NB4 (cell line): ENCODE data around the gene PER3.

Source experiments
- CTCF ChIP-seq: IDR thresholded peaks from one replicate; pipeline ENCODE4 v1.5.1; 2012; ENCODE audit warnings: low read depth, low read length
- MAX ChIP-seq: IDR thresholded peaks from 2 replicates; pipeline ENCODE4 v1.6.1; 2011; ENCODE audit warnings: low read depth, low read length
- MYC ChIP-seq: IDR thresholded peaks from 2 replicates; pipeline ENCODE4 v1.6.1; 2011; ENCODE audit warnings: low read depth, low read length
- POLR2A ChIP-seq: IDR thresholded peaks from 2 replicates; pipeline ENCODE4 v1.6.1; 2011; ENCODE audit warnings: mild to moderate bottlenecking; ENCODE audit not compliant: insufficient read length; ENCODE audit errors: extremely low read depth

GRCh38 chr1:7810395-7810794 is 26.3 kb downstream of the PER3 start:
- TF ChIP-seq CTCF (no peak), POLR2A (no peak), MAX (no peak), MYC (no peak)
